Right atrium auricular region (tissue), 2 donors: ENCODE data around the gene MARK2. TPM values are rescaled to one million over a fixed set of nuclear protein-coding genes. Genes with fewer than 3 reads are reported as not detected.
"Not testable (repeated sequence)": the region's sequence is repeated elsewhere in the genome, so short reads cannot be mapped to it uniquely, and the experiment has no call there.

Experiments used
- DNase-seq: peaks from one replicate; pipeline ENCODE4 v3.0.0-alpha.2; 2019; ENCODE audit warnings: low spot score
- H3K27ac ChIP-seq, 2 donors: fragments of 200-600 bp; sonication (generic); 1 replicate in 1 of 2; 2 replicates in 1 of 2; pipeline ENCODE4 v1.5.1; 2016 to 2019
- H3K27me3 ChIP-seq, 2 donors: fragments of 200-600 bp; sonication (generic); one replicate each; pipeline versions ENCODE4 v1.5.1 to v1.6.0; 2017 to 2019
- H3K36me3 ChIP-seq: fragments of 200-600 bp; sonication (generic); one replicate; pipeline ENCODE4 v1.5.1; 2016
- H3K4me1 ChIP-seq, 2 donors: fragments of 200-600 bp; sonication (generic); one replicate each; pipeline versions ENCODE4 v1.5.1 to v1.6.0; 2017 to 2019
- H3K4me3 ChIP-seq, 2 donors: fragments of 200-600 bp; sonication (generic); 1 replicate in 1 of 2; 2 replicates in 1 of 2; pipeline ENCODE4 v1.5.1; 2017 to 2019; ENCODE audit warnings: mild to moderate bottlenecking in 1 of 2, moderate library complexity in 1 of 2
- H3K9me3 ChIP-seq, 2 donors: fragments of 200-600 bp; sonication (generic); one replicate each; pipeline ENCODE4 v1.5.1; 2019
- CTCF ChIP-seq, 2 donors: fragments of 200-600 bp; sonication (generic); IDR thresholded peaks; one replicate each; pipeline ENCODE4 v1.5.1; 2019; ENCODE audit warnings: antibody characterized with exemption in 2 of 2
- total RNA-seq, 2 donors: library from RNA; depleted of rRNA; stranded (reverse); fragments of >200 nt; gene quantifications; one replicate each; pipeline ENCODE4 v1.1.0, GENCODE V29; 2016

The MARK2 gene
- total RNA-seq, 2 donors from 2014 or later: 29.3 to 31.5 TPM

DNA sequence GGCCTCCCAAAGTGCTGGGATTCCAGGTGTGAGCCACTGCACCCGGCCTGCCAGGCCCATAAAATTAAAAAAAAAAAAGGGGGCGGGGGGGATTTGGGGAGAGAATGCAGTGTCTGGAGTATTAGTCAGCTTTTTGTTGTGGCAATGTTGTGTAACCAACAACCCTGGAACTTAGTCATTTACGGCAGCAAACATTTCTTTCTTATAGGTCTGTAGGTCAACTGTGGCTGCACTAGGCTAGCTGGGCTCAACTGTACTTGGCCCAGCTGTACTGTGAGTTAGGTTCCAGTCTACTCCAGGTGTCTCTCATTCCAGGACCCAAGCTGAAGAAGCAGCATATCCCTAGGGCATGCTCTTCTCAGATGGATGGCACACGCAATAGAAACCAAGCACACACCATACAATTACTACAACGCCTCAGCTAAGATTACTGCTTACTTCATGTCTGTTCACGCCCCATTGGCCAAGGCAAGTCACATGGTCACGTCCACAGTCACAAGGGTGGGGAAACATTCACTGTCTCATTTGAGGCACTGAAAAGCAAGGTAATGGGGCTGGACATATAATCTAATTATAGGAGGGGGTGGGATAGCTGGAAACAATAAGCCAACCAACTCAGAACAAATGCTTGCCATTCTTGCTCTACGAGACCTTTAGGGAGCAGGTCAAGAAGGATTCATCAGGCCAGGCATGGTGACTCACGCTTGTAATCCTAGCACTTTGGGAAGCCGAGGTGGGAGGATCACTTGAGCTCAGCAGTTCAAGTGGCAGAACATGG lies 36.1 kb upstream of the MARK2 start:
- Histone ChIP-seq H3K27ac (no peak overlapping the region), H3K4me3 (no peak overlapping the region), H3K36me3 (no peaks in the 10 kb centered on the region), H3K4me1 (no peaks in the 10 kb centered on the region), H3K27me3 (no peaks in the 10 kb centered on the region), H3K9me3 (no peaks in the 10 kb centered on the region)
- TF ChIP-seq CTCF (IDR thresholded peaks at IDR 0.05): no peak
- DNase-seq: no peak

DNA sequence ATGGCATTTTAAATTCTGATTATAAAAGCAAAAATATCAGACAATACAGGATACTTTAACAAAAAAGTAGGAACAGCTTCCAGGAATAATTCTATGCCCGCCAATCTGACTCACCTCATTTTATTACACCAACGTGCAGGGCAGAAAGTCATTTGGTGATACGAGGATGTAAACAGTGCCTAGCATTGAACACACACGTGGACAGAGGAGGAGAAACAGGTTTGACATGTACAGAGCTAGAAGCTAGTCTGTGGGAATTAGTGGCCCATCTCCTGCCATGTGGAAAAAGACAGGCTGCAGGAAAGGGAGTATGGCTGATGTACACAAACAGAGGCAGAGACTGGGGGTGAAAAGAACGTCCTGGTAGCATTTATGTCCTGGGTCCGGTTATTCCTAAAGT lies 34.7 kb upstream of the MARK2 start:
- no peaks in the 10 kb centered on the region for H3K27me3 ChIP-seq
- H3K4me1 ChIP-seq: no peaks in the 10 kb centered on the region
- no peak overlapping the region for H3K4me3 ChIP-seq
- H3K27ac ChIP-seq: no peak overlapping the region
- no peaks in the 10 kb centered on the region for H3K36me3 ChIP-seq
- no peaks in the 10 kb centered on the region for H3K9me3 ChIP-seq
- no peak for DNase-seq
- no peak for TF ChIP-seq CTCF (IDR thresholded peaks at IDR 0.05)

DNA sequence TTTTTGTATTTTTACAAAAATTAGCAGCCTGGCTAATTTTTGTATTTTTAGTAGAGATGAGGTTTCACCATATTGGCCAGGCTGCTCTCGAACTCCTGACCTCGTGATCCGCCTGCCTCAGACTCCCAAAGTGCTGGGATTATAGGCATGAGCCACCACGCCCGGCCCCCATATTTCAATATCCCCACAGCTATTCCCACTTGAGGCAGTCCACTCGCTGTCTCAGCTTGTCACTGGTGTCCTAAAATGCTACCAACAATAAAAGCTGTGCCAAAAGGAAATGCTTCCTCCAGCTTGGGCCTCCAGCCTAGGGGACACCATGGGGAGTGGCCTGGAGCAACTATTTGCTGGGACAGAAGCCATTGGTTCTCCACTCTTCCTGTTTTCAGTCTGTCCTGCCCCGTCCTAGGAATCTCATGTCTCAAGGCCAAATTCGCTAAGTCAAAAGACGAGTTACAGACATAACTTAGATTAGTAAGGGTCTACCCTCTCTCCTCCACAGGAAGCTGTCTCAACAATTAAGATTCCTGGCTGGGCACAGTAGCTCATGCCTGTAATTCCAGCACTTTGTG lies 33.0 kb upstream of the MARK2 start:
- H3K36me3 ChIP-seq: no peaks in the 10 kb centered on the region
- H3K4me3 ChIP-seq: no peak overlapping the region
- no peak overlapping the region for H3K27ac ChIP-seq
- no peaks in the 10 kb centered on the region for H3K9me3 ChIP-seq
- peak; percentile 59 for DNase-seq
- H3K27me3 ChIP-seq: no peaks in the 10 kb centered on the region
- TF ChIP-seq CTCF (IDR thresholded peaks at IDR 0.05): no peak
- no peaks in the 10 kb centered on the region for H3K4me1 ChIP-seq

DNA sequence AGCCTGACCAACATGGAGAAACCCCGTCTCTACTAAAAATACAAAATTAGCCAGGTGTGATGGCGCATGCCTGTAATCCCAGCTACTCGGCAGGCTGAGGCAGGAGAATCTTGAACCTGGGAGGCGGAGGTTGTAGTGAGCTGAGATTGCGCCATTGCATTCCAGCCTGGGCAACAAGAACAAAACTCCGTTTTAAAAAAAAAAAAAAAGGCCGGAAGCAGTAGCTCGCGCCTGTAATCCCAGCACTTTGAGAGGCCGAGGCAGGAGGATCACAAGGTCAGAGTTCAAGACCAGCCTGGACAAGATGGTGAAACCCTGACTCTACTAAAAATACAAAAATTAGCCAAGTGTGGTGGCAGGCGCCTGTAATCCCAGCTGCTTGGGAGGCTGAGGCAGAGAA lies 28.5 kb upstream of the MARK2 start:
- not testable (repeated sequence) for H3K36me3 ChIP-seq, H3K27ac ChIP-seq, DNase-seq, H3K4me3 ChIP-seq, H3K27me3 ChIP-seq, H3K9me3 ChIP-seq
- H3K4me1 ChIP-seq: peaks cover 0 to 18% of the 10 kb centered on the region in 2 donors

DNA sequence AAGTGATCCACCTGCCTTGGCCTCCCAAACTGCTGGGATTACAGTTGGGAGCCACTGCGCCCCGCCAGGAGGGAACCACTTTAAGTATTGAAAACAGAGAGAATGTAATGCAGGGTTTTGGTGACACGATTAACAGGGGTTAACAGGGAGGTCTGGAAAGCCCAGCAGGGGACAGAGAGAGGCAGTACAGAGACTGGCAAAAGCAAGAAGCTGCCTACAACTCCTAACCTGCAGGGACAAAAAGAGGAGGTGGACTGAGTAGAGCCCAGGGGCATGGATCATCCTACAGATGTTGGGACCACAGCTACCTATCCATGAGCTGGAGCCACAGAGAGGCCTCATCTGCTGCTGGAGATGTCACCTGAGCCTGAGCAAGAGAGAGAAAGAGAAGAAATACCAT lies 27.4 kb upstream of the MARK2 start:
- H3K36me3 ChIP-seq: no peaks in the 10 kb centered on the region
- H3K4me1 ChIP-seq: peaks cover 0 to 18% of the 10 kb centered on the region in 2 donors
- TF ChIP-seq CTCF (IDR thresholded peaks at IDR 0.05): no peak
- H3K27ac ChIP-seq: no peak overlapping the region
- H3K27me3 ChIP-seq: no peaks in the 10 kb centered on the region
- no peaks in the 10 kb centered on the region for H3K9me3 ChIP-seq
- H3K4me3 ChIP-seq: no peak overlapping the region
- no peak for DNase-seq

DNA sequence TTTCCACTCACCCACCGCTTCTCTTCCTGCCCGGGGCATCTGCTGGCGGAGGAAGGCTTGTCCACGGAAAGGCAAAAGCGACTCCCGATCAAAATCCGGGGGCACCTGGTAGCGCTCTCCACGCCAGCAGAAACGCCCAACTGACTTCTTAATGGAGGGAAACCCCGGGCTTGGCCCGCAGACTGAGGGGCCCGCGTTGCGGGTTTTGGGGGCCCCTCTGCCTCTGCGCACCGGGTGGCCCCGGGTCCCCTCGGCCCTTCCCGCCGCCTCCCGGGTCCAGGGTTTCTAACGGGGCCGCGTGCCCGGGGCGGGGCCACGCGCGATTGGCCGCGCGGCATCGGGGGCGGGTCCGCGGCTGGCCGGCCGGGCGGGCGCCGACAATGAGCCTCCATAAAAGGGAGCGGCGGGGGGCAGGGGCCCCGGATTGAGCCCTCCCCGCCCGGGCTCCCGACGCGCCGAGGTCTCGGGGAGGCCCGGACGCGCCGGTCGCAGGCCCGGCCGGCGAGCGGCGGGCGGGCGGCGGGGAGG lies 25.8 kb upstream of the MARK2 start, which contains the start of gene SPINDOC:
SPINDOC (plus strand) TSS at position 422 of the 528 bp plus-strand sequence. CDS start 231 bp downstream, outside the sequence.
- DNase-seq: peak; percentile 66
- H3K4me3 ChIP-seq: peak within 1 kb of the TSS; percentile 83 to 84
- no peaks in the 10 kb centered on the region for H3K9me3 ChIP-seq
- H3K4me1 ChIP-seq: peaks cover 0 to 18% of the 10 kb centered on the region in 2 donors
- H3K36me3 ChIP-seq: peaks cover 4% of the 10 kb centered on the region
- no peak for TF ChIP-seq CTCF (IDR thresholded peaks at IDR 0.05)
- H3K27me3 ChIP-seq: no peaks in the 10 kb centered on the region
- H3K27ac ChIP-seq: peak within 1 kb of the TSS; percentile 79 to 80
